ENCODE data around the gene NAGLU.

NAGLU gene

DNA sequence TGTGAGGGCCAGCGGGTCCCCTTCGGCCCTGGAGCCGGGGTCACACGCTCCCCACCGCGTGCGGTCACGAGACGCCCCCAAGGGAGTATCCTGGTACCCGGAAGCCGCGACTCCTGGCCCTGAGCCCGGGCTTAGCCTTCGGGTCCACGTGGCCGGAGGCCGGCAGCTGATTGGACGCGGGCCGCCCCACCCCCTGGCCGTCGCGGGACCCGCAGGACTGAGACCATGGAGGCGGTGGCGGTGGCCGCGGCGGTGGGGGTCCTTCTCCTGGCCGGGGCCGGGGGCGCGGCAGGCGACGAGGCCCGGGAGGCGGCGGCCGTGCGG is at the start of gene NAGLU:
Gene NAGLU (plus strand): TSS at position 194 of the 324 bp plus-strand sequence. CDS start 32 bp downstream, at position 226.
- peak; percentile 87 for DNase-seq

DNA sequence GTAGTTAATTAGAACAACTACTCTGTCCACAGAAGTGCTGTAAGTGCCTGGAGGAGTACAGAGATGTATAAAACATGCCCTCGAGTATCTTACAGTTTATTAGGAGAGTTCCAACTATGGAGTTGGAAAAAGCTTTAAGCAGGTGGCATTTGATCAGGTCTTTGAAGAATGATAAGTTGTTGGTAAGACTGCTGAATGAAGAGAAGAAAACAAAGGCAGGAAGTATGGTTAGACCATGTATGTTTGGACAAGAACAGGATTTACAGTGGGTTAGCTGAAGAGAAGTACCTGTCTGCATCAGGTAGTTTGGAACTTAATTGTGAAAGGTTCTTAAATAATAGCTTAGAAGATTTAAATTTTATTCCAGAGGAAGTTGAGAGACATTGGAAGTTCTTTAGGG is 48.0 kb upstream of the NAGLU start:
- no peak for DNase-seq

DNA sequence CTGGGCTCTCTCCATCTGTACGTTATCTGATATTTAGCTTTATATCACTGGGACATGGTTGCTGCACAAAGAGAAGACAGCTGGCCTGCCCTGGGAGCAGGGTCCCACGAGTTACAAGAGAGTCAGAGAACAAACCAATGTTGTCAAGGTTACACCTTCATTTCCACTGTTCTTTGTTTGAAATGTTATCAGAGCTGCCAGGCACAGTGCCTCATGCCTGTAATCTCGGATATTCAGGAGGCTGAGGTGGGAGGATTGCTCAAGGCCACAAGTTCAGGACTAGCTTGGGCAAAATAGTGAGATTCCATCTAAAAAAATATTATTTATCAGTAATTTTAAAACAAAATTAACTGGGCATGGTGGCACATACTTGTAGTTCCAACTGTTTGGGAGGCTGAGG is 42.7 kb upstream of the NAGLU start:
- peak; percentile 96 for DNase-seq

DNA sequence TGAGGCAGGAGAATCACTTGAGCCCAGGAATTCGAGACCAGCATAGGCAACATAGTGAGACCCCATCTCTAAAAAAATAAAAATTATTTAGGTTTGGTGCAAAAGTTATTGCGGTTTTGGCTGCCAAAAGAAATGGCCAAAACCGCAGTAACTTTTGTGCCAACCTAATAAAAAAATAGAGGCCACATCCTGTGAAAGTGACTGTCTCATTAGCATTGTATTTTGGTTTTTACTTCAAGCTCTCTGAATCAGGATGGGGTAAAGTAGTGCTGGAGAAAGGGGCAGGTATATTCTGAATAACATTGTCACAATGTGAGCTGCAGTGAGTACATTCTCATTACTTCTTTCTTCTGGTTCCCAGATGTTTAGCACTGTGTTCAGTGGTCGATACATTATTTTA is 41.4 kb upstream of the NAGLU start:
- DNase-seq: no peak

DNA sequence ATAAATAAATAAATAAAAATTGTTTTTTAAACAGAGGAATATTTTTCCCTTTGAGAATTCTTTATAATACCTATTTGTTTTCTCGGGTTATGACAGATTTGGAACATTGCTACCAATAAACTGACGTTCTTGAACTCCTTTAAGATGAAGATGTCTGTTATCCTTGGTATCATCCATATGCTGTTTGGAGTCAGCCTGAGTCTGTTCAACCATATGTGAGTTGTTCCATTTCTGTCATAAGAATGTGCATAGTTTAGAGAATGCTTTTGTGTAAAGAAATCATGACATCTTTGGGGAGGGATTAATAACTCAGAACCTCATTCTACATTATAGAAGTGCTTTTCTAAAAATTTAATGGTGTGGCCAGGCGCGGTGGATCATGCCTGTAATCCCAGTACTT is 37.2 kb upstream of the NAGLU start:
- DNase-seq: no peak

DNA sequence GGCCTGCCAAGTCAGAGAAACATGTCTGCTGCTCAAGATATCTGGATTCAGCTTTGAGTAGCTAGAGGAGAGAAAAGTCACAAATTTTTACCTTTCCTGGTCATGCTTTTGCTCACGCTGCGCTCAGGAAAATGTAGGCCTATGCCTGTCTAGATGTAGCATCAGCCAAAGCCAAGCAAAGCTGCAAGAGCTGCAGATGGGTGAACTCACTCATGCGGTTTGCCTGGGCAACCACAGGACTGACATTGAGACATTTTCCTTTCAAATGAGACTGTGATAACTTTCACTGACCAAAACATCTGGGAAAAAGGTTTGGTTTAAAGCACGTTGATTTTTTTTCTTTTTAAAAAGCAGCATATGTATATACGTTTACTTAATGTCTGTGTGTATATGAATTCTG is 34.0 kb upstream of the NAGLU start:
- no peak for DNase-seq

DNA sequence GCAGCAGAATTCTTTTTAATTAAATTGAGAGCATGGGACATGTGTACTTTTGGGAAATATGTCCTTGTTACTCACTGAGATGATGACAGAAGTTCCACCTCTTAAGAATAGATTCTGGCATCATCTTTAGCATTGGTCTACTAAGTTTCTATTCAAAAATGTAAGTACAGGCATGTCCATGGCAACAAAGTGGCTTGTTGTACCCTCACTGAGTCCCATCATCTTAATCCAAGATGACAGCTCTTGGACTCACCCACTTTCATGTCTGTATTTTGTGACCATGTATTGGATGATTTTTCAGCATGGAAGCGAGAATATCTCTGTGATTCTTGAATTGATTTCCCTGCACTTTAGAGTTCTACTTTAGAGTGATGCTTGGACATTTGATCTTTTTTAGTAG is 33.1 kb upstream of the NAGLU start:
- DNase-seq: no peak

DNA sequence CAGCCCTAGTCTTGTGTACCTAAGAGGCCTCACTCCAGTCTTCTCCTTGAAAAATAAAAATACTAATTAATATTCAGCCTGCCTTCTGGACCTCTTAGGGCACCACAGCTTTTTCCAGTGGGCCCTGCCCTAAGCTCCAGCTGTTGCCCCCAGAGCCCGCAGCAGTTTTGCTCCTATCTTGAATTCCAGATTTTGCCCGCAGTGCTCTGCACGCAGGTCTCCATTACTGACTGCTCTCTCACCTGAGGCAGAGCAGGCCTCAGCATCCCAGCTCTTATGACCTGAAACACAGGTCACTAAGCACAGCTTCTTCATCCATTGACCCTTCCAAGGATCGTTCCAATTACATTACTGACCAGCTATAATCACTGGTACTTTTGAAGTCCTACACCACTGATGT is 28.4 kb upstream of the NAGLU start:
- DNase-seq: no peak

DNA sequence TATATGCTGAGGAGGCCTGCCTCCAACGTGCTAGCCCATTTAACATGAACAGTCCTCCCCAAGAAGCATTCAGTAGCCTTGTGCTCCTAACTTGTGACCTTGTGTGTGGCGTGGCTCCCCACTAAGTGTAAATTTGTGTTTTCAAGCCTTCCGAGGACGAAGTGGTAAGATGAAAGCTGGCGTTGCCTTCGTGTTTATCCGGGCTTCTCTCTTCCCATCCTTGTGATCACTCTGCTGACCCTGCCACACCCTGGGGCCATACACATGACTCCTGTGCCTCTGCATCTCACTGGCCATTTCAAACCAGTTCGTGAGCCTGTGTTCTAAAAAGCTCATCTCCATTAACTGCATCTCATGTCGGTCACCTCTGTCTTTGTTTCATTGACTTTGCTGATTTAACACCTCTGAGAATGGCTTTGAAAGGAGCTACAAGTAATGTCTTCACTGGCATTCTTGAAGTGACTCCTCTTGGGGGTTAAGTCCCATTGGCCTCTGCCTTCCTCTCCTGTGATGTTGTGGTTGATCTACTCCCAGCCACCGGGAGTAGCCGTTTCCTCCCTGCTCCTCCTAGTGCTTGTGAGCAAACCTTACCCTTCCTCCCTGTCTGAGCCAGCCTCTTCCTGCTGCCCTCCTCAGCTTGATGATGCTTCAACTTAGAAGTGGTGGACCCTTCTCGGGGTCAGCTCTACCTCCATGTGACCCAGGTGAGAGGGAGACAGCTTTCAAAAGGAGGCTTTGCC is 27.4 kb upstream of the NAGLU start:
- no peak for DNase-seq

DNA sequence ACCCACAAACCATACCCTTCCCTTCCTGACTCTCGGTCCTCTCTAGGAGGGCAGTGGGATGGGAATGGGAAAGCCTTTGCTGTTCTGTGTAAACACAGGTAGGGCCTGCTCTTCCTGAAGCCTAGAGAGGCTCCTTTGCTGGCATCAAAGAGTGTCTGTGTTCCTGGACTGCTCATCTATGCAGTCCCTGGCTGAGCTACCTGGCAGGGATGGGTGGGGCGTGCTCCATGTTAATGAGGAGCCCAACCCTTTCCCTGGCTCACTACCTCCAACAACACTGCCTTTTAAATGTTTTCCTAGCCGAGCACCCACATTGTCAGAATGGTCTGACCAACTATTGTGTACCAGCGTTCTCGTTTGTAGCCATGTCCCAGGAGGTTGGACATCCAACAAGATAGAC is 26.6 kb upstream of the NAGLU start:
- no peak for DNase-seq

DNA sequence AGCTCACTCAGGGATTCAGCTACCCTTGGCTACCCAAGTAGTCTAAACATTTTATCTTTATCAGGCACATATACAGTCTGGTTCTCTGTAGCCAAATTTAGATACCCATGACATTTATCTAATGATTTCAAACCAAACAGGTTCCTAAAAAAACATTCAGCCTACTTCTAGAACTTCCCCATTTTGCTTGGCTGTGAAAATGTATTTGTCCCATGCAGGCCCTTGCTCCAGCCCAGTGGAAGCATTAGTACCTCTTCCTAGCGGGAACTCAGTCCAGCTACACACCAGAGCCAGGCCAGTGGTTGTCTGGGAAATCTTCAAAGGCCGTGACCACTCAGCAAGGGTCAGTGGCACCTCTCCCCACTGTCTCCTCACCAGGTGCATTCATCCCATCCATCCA is 26.2 kb upstream of the NAGLU start:
- DNase-seq: no peak

DNA sequence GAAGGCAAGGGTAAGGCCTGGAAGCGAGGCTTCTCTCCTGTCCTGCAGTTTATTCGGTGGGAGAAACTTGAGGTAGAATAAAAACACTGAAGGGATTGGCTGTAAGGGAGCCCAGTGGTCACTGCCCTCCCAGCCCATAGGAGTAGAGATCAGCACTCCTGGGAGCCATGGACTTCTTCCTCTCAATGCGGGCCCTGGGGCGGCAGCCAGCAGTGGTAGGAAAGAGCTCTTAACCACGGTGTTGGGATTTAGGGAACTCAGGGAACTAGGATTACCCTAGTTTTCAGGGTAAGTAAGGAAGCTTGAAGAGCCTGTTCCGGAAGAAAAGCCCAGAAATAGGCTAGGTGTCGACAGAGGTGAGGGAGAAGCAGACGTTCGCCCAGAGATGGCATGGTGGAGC is 23.8 kb upstream of the NAGLU start:
- no peak for DNase-seq

DNA sequence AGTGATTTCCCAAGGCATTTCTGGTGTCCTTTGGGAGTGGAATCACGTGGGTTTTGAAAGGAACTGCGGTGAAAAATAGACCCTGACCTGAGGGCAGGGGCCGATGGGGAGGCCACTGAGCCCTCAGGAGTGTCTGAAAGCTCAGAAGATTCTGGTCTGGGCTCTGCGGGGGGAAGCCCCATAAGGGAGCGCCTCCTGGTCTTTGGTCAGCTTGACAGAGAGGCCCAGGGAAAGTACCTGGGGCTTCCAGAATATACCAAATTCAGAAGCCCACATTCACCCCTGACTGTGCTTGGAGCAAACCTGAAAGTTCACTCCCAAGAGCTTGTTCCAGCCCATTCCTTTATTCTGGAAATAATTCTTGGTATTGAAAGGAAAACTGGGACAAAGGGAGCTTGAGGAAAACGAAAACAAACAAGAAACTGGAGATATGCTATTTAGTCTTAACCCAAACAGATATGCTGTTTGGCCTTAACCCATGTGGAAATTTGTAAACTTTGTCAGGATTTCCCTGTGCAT is 23.2 kb upstream of the NAGLU start:
- DNase-seq: no peak

DNA sequence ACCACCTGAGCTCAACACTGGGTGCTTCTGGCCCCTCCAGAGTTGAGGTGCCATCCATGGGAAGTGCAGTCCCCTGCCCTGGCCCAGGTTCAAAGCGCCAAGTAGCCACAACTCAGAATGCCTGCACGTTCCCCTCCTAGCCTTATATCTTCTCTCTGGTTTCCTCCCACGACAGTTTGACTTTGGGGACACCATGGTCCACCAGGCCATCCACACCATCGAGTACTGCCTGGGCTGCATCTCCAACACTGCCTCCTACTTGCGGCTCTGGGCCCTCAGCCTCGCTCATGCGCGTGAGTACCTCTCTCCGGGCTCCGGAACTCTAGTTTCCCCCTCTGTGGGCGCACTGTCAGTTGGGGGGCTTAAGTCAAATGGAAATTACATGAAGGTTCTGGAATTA is 22.4 kb upstream of the NAGLU start:
- DNase-seq: no peak

DNA sequence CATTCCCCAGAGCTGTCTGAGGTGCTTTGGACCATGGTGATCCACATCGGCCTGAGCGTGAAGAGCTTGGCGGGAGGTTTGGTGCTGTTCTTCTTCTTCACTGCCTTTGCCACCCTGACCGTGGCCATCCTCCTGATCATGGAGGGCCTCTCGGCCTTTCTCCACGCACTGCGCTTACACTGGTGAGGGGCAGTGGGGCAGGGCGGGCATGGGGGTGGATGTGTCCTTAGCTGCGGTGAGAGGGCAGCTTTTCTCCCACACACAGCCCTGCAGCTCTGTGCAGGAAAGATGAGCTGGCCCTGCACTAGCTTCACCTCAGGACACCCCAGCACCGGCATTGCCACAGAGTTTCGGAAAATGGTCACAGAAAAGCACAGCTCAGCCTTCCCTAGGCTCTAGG is 21.8 kb upstream of the NAGLU start:
- no peak for DNase-seq

DNA sequence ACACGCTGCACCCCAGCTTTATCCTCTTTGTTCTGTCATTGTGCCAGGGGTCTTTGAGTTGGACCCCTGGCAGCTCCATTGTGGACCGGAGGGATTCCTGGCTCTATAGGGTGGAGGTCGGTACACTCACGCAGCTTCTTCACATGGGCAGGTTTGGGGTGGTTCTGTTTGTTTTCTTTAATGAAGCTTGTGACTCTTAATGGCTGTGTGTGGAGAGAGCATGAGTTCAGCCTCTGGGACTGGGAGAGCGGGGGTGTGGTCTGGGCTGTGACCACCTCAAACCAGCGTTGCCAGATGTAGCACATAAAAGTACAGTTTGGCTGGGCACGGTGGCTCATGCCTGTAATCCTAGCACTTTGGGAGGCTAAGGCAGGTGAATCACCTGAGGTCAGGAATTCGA is 21.2 kb upstream of the NAGLU start:
- DNase-seq: no peak

DNA sequence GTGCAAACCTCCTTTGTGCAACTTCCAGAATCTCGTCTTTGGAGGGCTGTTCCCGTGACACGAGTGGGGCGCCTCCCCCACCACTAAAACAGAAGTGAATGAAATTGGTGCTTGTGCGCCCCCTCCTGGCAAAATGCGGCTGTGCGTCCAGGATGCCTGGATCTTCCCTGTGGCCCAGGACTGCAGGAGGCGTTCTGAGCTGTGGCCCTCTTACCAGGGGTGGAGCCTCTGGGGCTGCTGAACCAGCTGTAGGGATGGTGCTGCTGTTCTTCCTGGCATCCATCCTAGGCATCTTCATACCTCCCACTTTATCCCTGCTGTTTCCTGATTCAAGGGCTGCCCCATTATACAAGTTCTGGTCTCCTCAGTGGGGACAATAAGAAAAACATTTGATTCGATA is 18.5 kb upstream of the NAGLU start:
- peak; percentile 65 for DNase-seq

DNA sequence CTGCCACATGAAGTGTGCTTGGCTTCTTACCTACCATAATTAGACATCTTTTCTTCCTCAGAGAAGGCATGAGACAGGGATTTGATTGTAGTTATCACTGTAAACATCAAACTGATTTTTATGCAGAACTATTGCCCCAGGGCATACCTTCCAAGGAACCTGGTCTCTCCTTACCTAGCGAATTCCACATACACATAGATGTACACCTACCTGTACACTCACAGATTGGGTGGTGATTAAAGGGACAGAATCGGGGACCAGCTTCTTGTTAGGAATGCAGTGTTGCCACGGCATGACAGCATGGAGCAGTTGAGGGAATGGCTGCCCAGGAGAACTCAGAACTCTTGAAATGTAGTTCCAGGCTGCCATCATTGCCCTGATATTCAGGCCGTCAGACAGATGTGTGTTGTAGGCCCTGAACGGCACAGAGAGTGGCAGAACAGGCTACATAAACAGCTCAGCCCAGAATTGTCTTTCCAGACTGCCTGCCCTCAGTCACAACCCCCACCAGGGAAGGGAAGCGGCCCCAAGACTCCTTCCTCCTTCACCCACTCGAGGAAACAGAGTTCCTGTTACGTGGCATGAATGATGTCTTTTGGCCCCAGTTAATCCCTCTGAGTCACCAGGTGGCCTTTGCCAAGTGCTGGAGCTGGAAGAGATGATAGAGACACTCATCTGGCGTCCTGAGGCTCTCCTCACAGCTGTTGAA is 17.8 kb upstream of the NAGLU start:
- no peak for DNase-seq

DNA sequence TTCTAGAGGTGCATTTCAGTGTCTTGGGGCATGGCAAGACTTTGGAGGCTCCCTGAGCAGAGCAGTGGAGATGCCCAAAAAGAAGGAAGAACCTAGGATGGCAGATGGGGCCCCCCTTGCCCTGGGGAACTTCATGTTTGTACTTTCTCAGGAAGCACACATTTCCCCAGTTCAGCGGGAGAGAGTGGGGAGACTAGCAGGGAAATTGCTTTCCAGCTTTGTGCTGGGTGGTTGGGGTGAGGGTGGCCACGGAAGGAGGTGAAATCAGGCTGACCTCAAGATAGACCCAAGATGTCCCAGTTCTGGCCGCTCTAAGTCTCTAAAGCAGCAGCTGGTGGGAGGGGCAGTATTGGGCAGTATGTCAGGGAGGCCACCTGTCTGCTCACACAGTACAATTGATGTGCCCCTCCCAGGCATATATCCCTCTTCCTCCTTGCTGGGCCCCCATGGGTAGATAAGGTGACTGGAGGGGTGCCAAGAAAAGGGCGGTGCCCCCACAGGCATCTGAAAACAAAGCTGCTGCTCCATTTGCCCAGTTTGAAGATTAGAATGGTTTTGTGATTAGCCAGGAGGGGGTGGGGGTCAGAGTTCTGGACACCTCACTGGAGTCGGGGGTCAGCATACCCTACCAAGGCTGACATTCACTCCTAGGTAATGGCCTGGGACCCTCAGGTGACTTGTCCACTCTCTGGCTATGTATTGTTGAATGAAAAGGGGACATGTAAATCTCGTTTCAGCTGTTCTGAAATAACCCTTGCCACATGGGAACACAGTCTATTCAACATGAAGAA is 17.1 kb upstream of the NAGLU start:
- peak; percentile 66 for DNase-seq

DNA sequence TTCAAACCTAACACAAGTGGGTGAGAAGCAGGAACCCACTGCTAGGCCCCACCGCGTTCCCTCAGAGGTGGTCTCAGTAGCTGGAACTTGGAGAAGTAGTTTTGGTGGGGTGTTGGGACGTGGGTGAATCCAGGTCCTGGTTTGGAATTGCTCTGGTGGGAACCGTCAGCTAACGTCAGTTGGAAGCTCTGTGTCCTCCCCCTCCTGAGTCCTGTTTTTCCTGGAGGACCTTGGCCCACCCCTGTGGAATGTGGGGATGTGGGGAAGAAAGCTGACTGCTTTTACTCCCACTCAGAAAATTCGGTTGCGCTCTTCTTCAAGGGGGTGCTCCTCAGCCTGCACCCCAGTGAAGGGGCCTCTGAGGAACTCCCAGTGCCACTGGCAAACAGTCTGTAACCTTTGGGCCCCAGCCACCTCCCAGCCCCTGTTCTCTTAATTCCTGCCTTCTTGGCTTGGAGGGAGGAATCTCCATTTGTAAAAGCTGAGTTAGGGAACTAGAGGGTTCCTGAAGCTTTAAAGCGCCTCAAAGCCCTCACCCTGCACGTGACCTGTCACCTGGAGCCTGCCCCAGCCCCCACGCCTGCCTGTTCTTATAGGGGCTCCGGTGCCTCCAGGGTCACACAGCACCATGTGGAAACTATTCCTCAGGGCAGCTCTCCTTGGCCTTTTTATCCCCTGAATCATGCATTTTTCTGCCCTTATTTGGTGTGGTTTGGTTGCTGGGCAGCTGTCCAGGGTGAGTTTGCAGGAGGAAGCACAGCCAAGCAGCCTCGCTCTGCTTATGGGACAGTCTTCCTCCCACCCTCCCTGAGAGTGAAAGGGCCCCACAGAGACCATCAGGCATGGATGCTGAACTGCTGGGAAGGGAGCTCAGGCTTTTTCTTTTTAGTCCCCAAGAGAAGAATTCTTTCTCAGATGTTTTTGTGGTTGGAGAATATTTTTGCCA is 16.2 kb upstream of the NAGLU start:
- DNase-seq: no peak

DNA sequence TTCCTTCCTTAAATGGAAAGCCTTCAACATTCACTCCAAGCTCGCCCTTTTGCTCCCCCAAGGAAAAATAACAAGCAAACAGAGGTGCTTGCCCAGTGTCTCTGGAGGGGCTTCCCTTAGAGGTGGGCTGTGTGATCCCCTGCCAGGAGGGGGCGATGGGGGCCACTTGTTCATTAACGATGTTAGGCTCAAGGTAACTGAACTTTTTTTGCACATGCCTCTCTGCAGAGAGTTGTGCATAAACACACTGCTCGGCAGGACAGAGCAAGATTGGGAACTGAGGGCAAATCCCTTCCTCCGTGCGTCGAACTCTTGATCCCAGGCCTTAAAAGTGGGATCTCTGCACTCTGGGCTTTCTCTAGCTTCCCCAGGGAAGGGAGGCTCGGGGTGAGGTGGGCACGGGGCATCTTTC is 15.5 kb upstream of the NAGLU start:
- DNase-seq: no peak

DNA sequence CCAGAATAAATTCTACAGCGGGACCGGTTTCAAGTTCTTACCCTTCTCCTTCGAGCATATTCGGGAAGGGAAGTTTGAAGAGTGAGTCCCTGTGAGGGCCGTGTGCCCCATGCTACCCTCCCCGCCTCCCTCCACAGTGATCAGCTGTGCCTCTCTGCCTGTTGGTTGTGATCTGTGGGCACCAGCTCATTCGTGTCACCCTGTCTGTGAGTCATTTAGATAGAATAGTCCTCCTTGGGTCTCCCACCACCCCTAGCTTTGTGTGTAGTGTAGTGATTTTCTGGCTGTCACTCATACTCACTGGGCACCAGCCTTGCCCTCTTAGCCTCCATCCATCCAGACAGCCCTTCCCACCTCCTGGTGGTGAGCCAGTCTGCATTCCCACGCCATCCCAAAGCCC is 15.0 kb upstream of the NAGLU start:
- no peak for DNase-seq

Measured in NCI-H2171 treated with DMSO at 0.1 percent for 48 hours (cell line).